GM03348 (cell line): ENCODE data around the gene MEF2A.

Experiments
- DNase-seq: peaks from one replicate; pipeline ENCODE4 v3.0.0; 2012; ENCODE audit warnings: low spot score

Gene MEF2A

GRCh38 chr15:99564221-99565048 lies 1.3 kb upstream of the MEF2A start:
- peak; percentile 43 for DNase-seq

- DNase-seq: no peak
Observed at GRCh38 chr15:99565049-99565298, 810 bp upstream of the MEF2A start.

- DNase-seq: peak; percentile 65
Observed at GRCh38 chr15:99566157-99566897, 543 bp downstream of the MEF2A start.

- DNase-seq: peak; percentile 41
Observed at GRCh38 chr15:99568625-99569352, 3.0 kb downstream of the MEF2A start.

GRCh38 chr15:99571299-99571698 lies 5.5 kb downstream of the MEF2A start:
- DNase-seq: no peak

- DNase-seq: no peak
Observed at GRCh38 chr15:99574048-99574447, 8.3 kb downstream of the MEF2A start.

- DNase-seq: no peak
Observed at GRCh38 chr15:99574502-99574901, 8.7 kb downstream of the MEF2A start.

GRCh38 chr15:99578809-99579208 lies 13.0 kb downstream of the MEF2A start:
- peak; percentile 12 for DNase-seq

GRCh38 chr15:99580076-99580475 lies 14.3 kb downstream of the MEF2A start:
- peak; percentile 20 for DNase-seq

GRCh38 chr15:99582508-99582960 lies 16.8 kb downstream of the MEF2A start:
- DNase-seq: no peak

GRCh38 chr15:99584081-99584600 lies 18.4 kb downstream of the MEF2A start:
- DNase-seq: no peak

GRCh38 chr15:99586121-99586520 lies 20.3 kb downstream of the MEF2A start:
- DNase-seq: no peak

GRCh38 chr15:99589801-99590200 lies 24.0 kb downstream of the MEF2A start:
- DNase-seq: no peak

- no peak for DNase-seq
Observed at GRCh38 chr15:99590913-99591646, 25.3 kb downstream of the MEF2A start.

GRCh38 chr15:99592145-99592791 lies 26.5 kb downstream of the MEF2A start:
- peak; percentile 17 for DNase-seq

- DNase-seq: no peak
Observed at GRCh38 chr15:99593070-99593469, 27.3 kb downstream of the MEF2A start.

- no peak for DNase-seq
Observed at GRCh38 chr15:99594916-99595315, 29.1 kb downstream of the MEF2A start.

- DNase-seq: no peak
Observed at GRCh38 chr15:99598296-99598695, 32.5 kb downstream of the MEF2A start.

GRCh38 chr15:99603828-99604227 lies 38.0 kb downstream of the MEF2A start:
- DNase-seq: peak; percentile 8

- DNase-seq: no peak
Observed at GRCh38 chr15:99604865-99605264, 39.1 kb downstream of the MEF2A start.

- no peak for DNase-seq
Observed at GRCh38 chr15:99605490-99605931, 39.7 kb downstream of the MEF2A start.
